GM12865 (cell line): ENCODE results near the gene RCHY1.

Source experiments
- DNase-seq: peaks from one replicate; pipeline ENCODE4 v3.0.0; 2010; ENCODE audit warnings: low read depth
- H3K4me3 ChIP-seq: 2 replicates; pipeline ENCODE4 v1.5.1; 2011; ENCODE audit warnings: mild to moderate bottlenecking, low read depth, low read length, control low read depth
- CTCF ChIP-seq: IDR thresholded peaks from 2 replicates; pipeline ENCODE4 v1.5.1; 2011; ENCODE audit warnings: low read length, control low read depth, low read depth, inconsistent platforms; ENCODE audit not compliant: insufficient read depth; ENCODE audit errors: missing control alignments

Gene RCHY1

GRCh38 chr4:75477201-75477600, 37.0 kb downstream of the RCHY1 start:
- H3K4me3 ChIP-seq, result no peak overlapping the region
- no peak for TF ChIP-seq CTCF
- DNase-seq, result no peak

- no peak for DNase-seq
- no peak for TF ChIP-seq CTCF
- H3K4me3 ChIP-seq, result no peak overlapping the region
Observed at GRCh38 chr4:75470738-75471137, 43.5 kb downstream of the RCHY1 start.

GRCh38 chr4:75469896-75470295, 44.3 kb downstream of the RCHY1 start:
- no peak overlapping the region for H3K4me3 ChIP-seq
- TF ChIP-seq CTCF, result no peak
- DNase-seq, result no peak

- no peak overlapping the region for H3K4me3 ChIP-seq
- DNase-seq, result no peak
- no peak for TF ChIP-seq CTCF
Observed at GRCh38 chr4:75457365-75457764, 56.8 kb downstream of the RCHY1 start.

GRCh38 chr4:75434105-75434504, 80.1 kb downstream of the RCHY1 start:
- TF ChIP-seq CTCF, result no peak
- no peak for DNase-seq
- H3K4me3 ChIP-seq, result no peak overlapping the region

GRCh38 chr4:75432683-75433082, 81.5 kb downstream of the RCHY1 start:
- TF ChIP-seq CTCF, result peak; percentile 32
- H3K4me3 ChIP-seq, result no peak overlapping the region
- peak; percentile 37 for DNase-seq

- H3K4me3 ChIP-seq, result no peak overlapping the region
- DNase-seq, result peak; percentile 52
- TF ChIP-seq CTCF, result no peak
Observed at GRCh38 chr4:75429208-75429607, 85.0 kb downstream of the RCHY1 start.
